PC-3 (cell line): ENCODE data around the gene ACLY. TPM values are rescaled to one million over a fixed set of nuclear protein-coding genes. Genes with fewer than 3 reads are reported as not detected.

ENCODE experiments used
- ATAC-seq: fragments of 200-7000 bp; cut with Tn5 transposase; 2 replicates; pipeline ENCODE4 v1.9.1; 2020; ENCODE audit warnings: mild to moderate bottlenecking, moderate library complexity
- BruUV-seq: library from RNA; stranded (reverse); fragments of 400-500 nt; replicated peaks from 2 replicates; lab custom pipeline; 2021; lab: Mats Ljungman, UMichigan
- CTCF ChIA-PET: fragments of 300-600 bp; sonication (Branson Sonifier 250); formaldehyde crosslinking; loops from one replicate; lab custom pipeline; 2022; ENCODE audit warnings: antibody characterized with exemption; lab: Charles Lee
- POLR2A ChIA-PET: fragments of 300-600 bp; sonication (Branson Sonifier 250); formaldehyde crosslinking; loops from one replicate; lab custom pipeline; 2022; ENCODE audit warnings: antibody characterized with exemption; ENCODE audit not compliant: unreplicated experiment; lab: Charles Lee
- DNase-seq: peaks from one replicate; pipeline ENCODE4 v3.0.0-alpha.2; 2015
- H2AFZ ChIP-seq: fragments of 300-600 bp; sonication (generic); 2 replicates; pipeline ENCODE4 v1.6.0; 2016; ENCODE audit warnings: antibody characterized with exemption, low read length
- H3F3A ChIP-seq: fragments of 300-600 bp; sonication (generic); one replicate; pipeline ENCODE4 v1.6.0; 2017; ENCODE audit warnings: antibody characterized with exemption, low read length, control low read depth, mild to moderate bottlenecking; ENCODE audit not compliant: unreplicated experiment
- H3K27ac ChIP-seq: fragments of 300-600 bp; sonication (generic); 2 replicates; pipeline ENCODE4 v1.5.1; 2016; ENCODE audit warnings: mild to moderate bottlenecking, low read length
- H3K27me3 ChIP-seq: fragments of 300-600 bp; sonication (generic); 2 replicates; pipeline ENCODE4 v1.6.1; 2016; ENCODE audit warnings: low read length, mixed read lengths
- H3K36me3 ChIP-seq: fragments of 300-600 bp; sonication (generic); 2 replicates; pipeline ENCODE4 v1.6.1; 2016; ENCODE audit warnings: low read depth, mixed run types, low read length, mixed read lengths
- H3K4me1 ChIP-seq: fragments of 300-600 bp; sonication (generic); 2 replicates; pipeline ENCODE4 v1.5.1; 2016; ENCODE audit warnings: low read length; ENCODE audit not compliant: insufficient read depth
- H3K4me2 ChIP-seq: fragments of 300-600 bp; sonication (generic); 2 replicates; pipeline ENCODE4 v1.6.0; 2016; ENCODE audit warnings: low read length
- H3K4me3 ChIP-seq: fragments of 300-600 bp; sonication (generic); 2 replicates; pipeline ENCODE4 v1.5.1; 2016; ENCODE audit warnings: mild to moderate bottlenecking, low read length, mixed read lengths
- H3K79me2 ChIP-seq: fragments of 300-600 bp; sonication (generic); 2 replicates; pipeline ENCODE4 v1.6.1; 2017; ENCODE audit warnings: low read length, mixed read lengths
- H3K9ac ChIP-seq: fragments of 300-600 bp; sonication (generic); 2 replicates; pipeline ENCODE4 v1.6.0; 2016; ENCODE audit warnings: mild to moderate bottlenecking, low read length
- H3K9me2 ChIP-seq: fragments of 300-600 bp; sonication (generic); replicated peaks from 2 replicates; pipeline ENCODE4 v1.6.1; 2016; ENCODE audit warnings: mixed run types, low read length, mixed read lengths
- H3K9me3 ChIP-seq: fragments of 300-600 bp; sonication (generic); 2 replicates; pipeline ENCODE4 v1.6.1; 2016; ENCODE audit warnings: low read length, mixed read lengths
- H4K20me1 ChIP-seq: fragments of 300-600 bp; sonication (generic); 2 replicates; pipeline ENCODE4 v1.6.1; 2016; ENCODE audit warnings: low read length, mixed read lengths
- CTCF ChIP-seq: fragments of 300-600 bp; sonication (generic); conservative IDR thresholded peaks from 2 replicates; pipeline ENCODE4 v1.5.1; 2017; ENCODE audit warnings: antibody characterized with exemption, low read depth, mild to moderate bottlenecking, low read length
- EZH2 ChIP-seq: fragments of 300-600 bp; sonication (generic); IDR thresholded peaks from one replicate; pipeline ENCODE4 v1.6.1; 2017; ENCODE audit warnings: antibody characterized with exemption, mild to moderate bottlenecking, low read length; ENCODE audit not compliant: unreplicated experiment
- EZH2phosphoT487 ChIP-seq: fragments of 300-600 bp; sonication (generic); IDR thresholded peaks from 2 replicates; pipeline ENCODE4 v1.6.1; 2018; ENCODE audit warnings: mild to moderate bottlenecking, antibody characterized with exemption, low read length, borderline replicate concordance
- intact Hi-C: fragments of 100-400 bp; cut with micrococcal nuclease; formaldehyde crosslinking; loops from 2 replicates; pipeline ENCODE4 v1.9.0; 2023
- total RNA-seq: library from RNA; depleted of rRNA; stranded (reverse); fragments of >200 nt; gene quantifications from 2 replicates; pipeline ENCODE4 v1.2.3, GENCODE V29; 2014

The ACLY gene
- total RNA-seq, 1 experiment from 2014 or later = 114 TPM

GRCh38 chr17:41895617-41896016, 23.1 kb downstream of the ACLY start:
- Histone ChIP-seq H3K36me3 (peaks cover 21% of the 10 kb centered on the region), H4K20me1 (no peaks in the 10 kb centered on the region), H3K9ac (no peak overlapping the region), H3K27me3 (no peaks in the 10 kb centered on the region), H3K79me2 (no peaks in the 10 kb centered on the region), H3K9me3 (no peaks in the 10 kb centered on the region), H3K4me2 (no peak overlapping the region), H2AFZ (no peak overlapping the region), H3K4me3 (no peak overlapping the region), H3K27ac (no peak overlapping the region), H3K4me1 (no peaks in the 10 kb centered on the region), H3F3A (no peaks in the 10 kb centered on the region), H3K9me2 (no peaks in the 10 kb centered on the region)
- no peak for DNase-seq
- no TSS peak for BruUV-seq
- no peak for ATAC-seq
- TF ChIP-seq EZH2phosphoT487 (no peak), CTCF (no peak), EZH2 (no peak)
- ChIA-PET CTCF (no interaction called here), POLR2A (no interaction called here)
- intact Hi-C loops = no loop called here

GRCh38 chr17:41894791-41895331, 23.9 kb downstream of the ACLY start:
- TF ChIP-seq EZH2 = no peak
- no peak for TF ChIP-seq EZH2phosphoT487
- TF ChIP-seq CTCF = no peak
- H4K20me1 ChIP-seq = no peaks in the 10 kb centered on the region
- H3K9me3 ChIP-seq = no peaks in the 10 kb centered on the region
- no peak overlapping the region for H3K4me2 ChIP-seq
- no TSS peak for BruUV-seq
- H3K9me2 ChIP-seq = no peaks in the 10 kb centered on the region
- no peaks in the 10 kb centered on the region for H3K79me2 ChIP-seq
- H3K4me1 ChIP-seq = no peaks in the 10 kb centered on the region
- ATAC-seq = no peak
- no peaks in the 10 kb centered on the region for H3F3A ChIP-seq
- H3K36me3 ChIP-seq = peaks cover 23% of the 10 kb centered on the region
- H2AFZ ChIP-seq = no peak overlapping the region
- CTCF ChIA-PET = no interaction called here
- peak; percentile 30 for DNase-seq
- no peak overlapping the region for H3K4me3 ChIP-seq
- no peaks in the 10 kb centered on the region for H3K27me3 ChIP-seq
- POLR2A ChIA-PET = interaction anchor here (0.6 kb wide), 1 partner anchor 14 kb away, joined by 3 read pairs; no protein-coding TSS in a partner anchor
- intact Hi-C loops = no loop called here
- H3K9ac ChIP-seq = no peak overlapping the region
- no peak overlapping the region for H3K27ac ChIP-seq

- H3K36me3 ChIP-seq = peaks cover 18% of the 10 kb centered on the region; the same call in 1 of the 2 replicates
- H3K27ac ChIP-seq = no peak overlapping the region
- no peaks in the 10 kb centered on the region for H3K9me3 ChIP-seq
- BruUV-seq = no TSS peak
- no peak overlapping the region for H2AFZ ChIP-seq
- POLR2A ChIA-PET = no interaction called here
- no peaks in the 10 kb centered on the region for H3K79me2 ChIP-seq
- no peaks in the 10 kb centered on the region for H4K20me1 ChIP-seq
- ATAC-seq (no peak), DNase-seq (no peak)
- intact Hi-C loops = no loop called here
- CTCF ChIA-PET = no interaction called here
- no peaks in the 10 kb centered on the region for H3F3A ChIP-seq
- no peaks in the 10 kb centered on the region for H3K27me3 ChIP-seq
- no peak overlapping the region for H3K4me3 ChIP-seq
- H3K9me2 ChIP-seq = no peaks in the 10 kb centered on the region
- H3K9ac ChIP-seq = no peak overlapping the region
- no peaks in the 10 kb centered on the region for H3K4me1 ChIP-seq
- TF ChIP-seq EZH2phosphoT487 (no peak), CTCF (no peak), EZH2 (no peak)
- H3K4me2 ChIP-seq = no peak overlapping the region
These were observed 25.4 kb downstream of the ACLY start for GRCh38 chr17:41893384-41893783.
